Type B pancreatic cell (in vitro differentiated cells): ENCODE results near the gene ACOX2. TPM values are rescaled to one million over a fixed set of nuclear protein-coding genes. Genes with fewer than 3 reads are reported as not detected.
A peak's percentile ranks its signal among the peaks of the same experiment; 100 is the strongest.

ENCODE experiments used
- DNase-seq: peaks from one replicate; pipeline ENCODE4 v3.0.0; 2021; ENCODE audit warnings: mixed read lengths; ENCODE audit not compliant: unreplicated experiment; ENCODE audit errors: extremely low spot score
- H3K27ac Mint-ChIP-seq: 2 replicates; pipeline ENCODE4 v1.8.0; 2021; ENCODE audit warnings: mild to moderate bottlenecking, mixed read lengths
- H3K27me3 Mint-ChIP-seq: 2 replicates; pipeline ENCODE4 v1.8.0; 2021; ENCODE audit warnings: mixed read lengths
- H3K36me3 Mint-ChIP-seq: 2 replicates; pipeline ENCODE4 v1.8.0; 2021; ENCODE audit warnings: mixed read lengths
- H3K4me1 Mint-ChIP-seq: one replicate; pipeline ENCODE4 v1.8.0; 2021; ENCODE audit warnings: mixed read lengths; ENCODE audit not compliant: unreplicated experiment
- H3K4me3 Mint-ChIP-seq: 2 replicates; pipeline ENCODE4 v1.8.0; 2021; ENCODE audit warnings: mild to moderate bottlenecking, mixed read lengths
- H3K9me3 Mint-ChIP-seq: 2 replicates; pipeline ENCODE4 v1.8.0; 2021; ENCODE audit warnings: mixed read lengths
- CTCF ChIP-seq: fragments of 200-600 bp; sonication (generic); conservative IDR thresholded peaks from 2 replicates; pipeline ENCODE4 v1.5.0; 2021; ENCODE audit warnings: antibody characterized with exemption, mild to moderate bottlenecking
- total RNA-seq: library from RNA; stranded (reverse); gene quantifications from 2 replicates; pipeline ENCODE4 v1.2.1, GENCODE V29; 2021; ENCODE audit warnings: low replicate concordance

The ACOX2 gene
- total RNA-seq, 1 donor from 2014 or later: 5.6 TPM

- no peaks in the 10 kb centered on the region for H3K27me3 Mint-ChIP-seq
- peak; percentile 62 for TF ChIP-seq CTCF
- H3K4me1 Mint-ChIP-seq: peaks cover 21% of the 10 kb centered on the region
- DNase-seq: peak; percentile 58
- no peaks in the 10 kb centered on the region for H3K36me3 Mint-ChIP-seq
- H3K9me3 Mint-ChIP-seq: no peaks in the 10 kb centered on the region
- H3K4me3 Mint-ChIP-seq: peak overlapping the region; percentile 7
- H3K27ac Mint-ChIP-seq: peak overlapping the region; percentile 85
Observed at GRCh38 chr3:58560771-58561311, 23.9 kb upstream of the ACOX2 start.

GRCh38 chr3:58559586-58559985, 22.6 kb upstream of the ACOX2 start:
- no peaks in the 10 kb centered on the region for H3K27me3 Mint-ChIP-seq
- H3K36me3 Mint-ChIP-seq: no peaks in the 10 kb centered on the region
- H3K4me3 Mint-ChIP-seq: no peak overlapping the region
- peak; percentile 47 for DNase-seq
- no peaks in the 10 kb centered on the region for H3K9me3 Mint-ChIP-seq
- no peak for TF ChIP-seq CTCF
- H3K27ac Mint-ChIP-seq: no peak overlapping the region
- peaks cover 16% of the 10 kb centered on the region for H3K4me1 Mint-ChIP-seq

GRCh38 chr3:58557491-58557890, 20.5 kb upstream of the ACOX2 start:
- TF ChIP-seq CTCF: no peak
- DNase-seq: no peak
- Mint-ChIP-seq H3K9me3 (peaks cover 5% of the 10 kb centered on the region), H3K27ac (peak overlapping the region; percentile 33), H3K4me3 (no peak overlapping the region), H3K36me3 (no peaks in the 10 kb centered on the region), H3K27me3 (no peaks in the 10 kb centered on the region), H3K4me1 (peaks cover 15% of the 10 kb centered on the region)

- peak; percentile 48 for DNase-seq
- Mint-ChIP-seq H3K27me3 (no peaks in the 10 kb centered on the region), H3K36me3 (no peaks in the 10 kb centered on the region), H3K4me3 (peak overlapping the region; percentile 36), H3K9me3 (peaks cover 5% of the 10 kb centered on the region), H3K27ac (no peak overlapping the region), H3K4me1 (peaks cover 15% of the 10 kb centered on the region)
- TF ChIP-seq CTCF: no peak
Observed at GRCh38 chr3:58556761-58557221, 19.8 kb upstream of the ACOX2 start.

- no peaks in the 10 kb centered on the region for H3K27me3 Mint-ChIP-seq
- H3K27ac Mint-ChIP-seq: no peak overlapping the region
- H3K36me3 Mint-ChIP-seq: peaks cover 4% of the 10 kb centered on the region
- H3K9me3 Mint-ChIP-seq: peaks cover 5% of the 10 kb centered on the region
- peak; percentile 29 for DNase-seq
- no peak overlapping the region for H3K4me3 Mint-ChIP-seq
- peaks cover 15% of the 10 kb centered on the region for H3K4me1 Mint-ChIP-seq
- no peak for TF ChIP-seq CTCF
Observed at GRCh38 chr3:58556001-58556400, 19.0 kb upstream of the ACOX2 start.
